GM21737 (cell line): ENCODE measurements around the gene JUN.

Source experiments
- ATAC-seq: cut with Tn5 transposase; IDR thresholded peaks from one replicate; pipeline ENCODE4 v1.9.1; 2021; ENCODE audit warnings: mild to moderate bottlenecking, moderate library complexity; ENCODE audit not compliant: unreplicated experiment

JUN gene

GRCh38 chr1:58764294-58764978, 19.4 kb downstream of the JUN start:
- ATAC-seq, result no peak

GRCh38 chr1:58763214-58763613, 20.6 kb downstream of the JUN start:
- no peak for ATAC-seq

GRCh38 chr1:58762806-58763205, 21.0 kb downstream of the JUN start:
- ATAC-seq, result no peak

GRCh38 chr1:58755468-58755872, 28.4 kb downstream of the JUN start:
- ATAC-seq, result peak; percentile 86

GRCh38 chr1:58754683-58755467, 29.0 kb downstream of the JUN start:
- ATAC-seq, result peak; percentile 18

GRCh38 chr1:58754073-58754613, 29.7 kb downstream of the JUN start:
- ATAC-seq, result no peak

GRCh38 chr1:58753431-58753866, 30.4 kb downstream of the JUN start:
- no peak for ATAC-seq

GRCh38 chr1:58749646-58750045, 34.2 kb downstream of the JUN start:
- ATAC-seq, result no peak

GRCh38 chr1:58748666-58749065, 35.2 kb downstream of the JUN start:
- no peak for ATAC-seq

GRCh38 chr1:58746757-58747156, 37.1 kb downstream of the JUN start:
- ATAC-seq, result no peak

- no peak for ATAC-seq
Observed at GRCh38 chr1:58746182-58746581, 37.7 kb downstream of the JUN start.

GRCh38 chr1:58745666-58746065, 38.2 kb downstream of the JUN start:
- no peak for ATAC-seq

- ATAC-seq, result no peak
Observed at GRCh38 chr1:58745117-58745516, 38.7 kb downstream of the JUN start.

- no peak for ATAC-seq
Observed at GRCh38 chr1:58741678-58742553, 41.9 kb downstream of the JUN start.

- ATAC-seq, result no peak
Observed at GRCh38 chr1:58739856-58740466, 43.9 kb downstream of the JUN start.

GRCh38 chr1:58738876-58739275, 45.0 kb downstream of the JUN start:
- no peak for ATAC-seq

GRCh38 chr1:58735586-58735985, 48.3 kb downstream of the JUN start:
- ATAC-seq, result no peak

- no peak for ATAC-seq
Observed at GRCh38 chr1:58734630-58735029, 49.2 kb downstream of the JUN start.

- ATAC-seq, result no peak
Observed at GRCh38 chr1:58732087-58732775, 51.6 kb downstream of the JUN start.
